ENCODE data around the gene FAM234B.

Gene FAM234B

DNA sequence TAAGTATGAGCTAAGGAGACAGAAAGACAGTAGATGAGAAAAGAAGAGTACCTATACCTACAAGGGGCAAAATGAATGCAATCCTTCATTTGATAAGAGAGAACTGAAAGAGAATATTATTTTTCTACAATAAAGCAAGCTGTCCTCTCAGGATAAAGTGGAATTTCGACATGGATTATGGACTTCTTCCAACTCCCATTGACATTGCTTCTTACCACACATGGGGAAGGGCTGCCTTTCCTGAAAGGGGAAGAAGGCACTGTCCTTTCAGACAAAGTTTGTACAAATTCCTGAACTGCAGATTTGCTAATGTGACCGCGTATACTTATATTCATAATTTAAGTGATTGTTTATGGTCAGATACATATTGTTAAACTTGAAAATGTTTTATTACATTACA is 39.8 kb upstream of the FAM234B start:
- TF ChIP-seq, protein P1, sequence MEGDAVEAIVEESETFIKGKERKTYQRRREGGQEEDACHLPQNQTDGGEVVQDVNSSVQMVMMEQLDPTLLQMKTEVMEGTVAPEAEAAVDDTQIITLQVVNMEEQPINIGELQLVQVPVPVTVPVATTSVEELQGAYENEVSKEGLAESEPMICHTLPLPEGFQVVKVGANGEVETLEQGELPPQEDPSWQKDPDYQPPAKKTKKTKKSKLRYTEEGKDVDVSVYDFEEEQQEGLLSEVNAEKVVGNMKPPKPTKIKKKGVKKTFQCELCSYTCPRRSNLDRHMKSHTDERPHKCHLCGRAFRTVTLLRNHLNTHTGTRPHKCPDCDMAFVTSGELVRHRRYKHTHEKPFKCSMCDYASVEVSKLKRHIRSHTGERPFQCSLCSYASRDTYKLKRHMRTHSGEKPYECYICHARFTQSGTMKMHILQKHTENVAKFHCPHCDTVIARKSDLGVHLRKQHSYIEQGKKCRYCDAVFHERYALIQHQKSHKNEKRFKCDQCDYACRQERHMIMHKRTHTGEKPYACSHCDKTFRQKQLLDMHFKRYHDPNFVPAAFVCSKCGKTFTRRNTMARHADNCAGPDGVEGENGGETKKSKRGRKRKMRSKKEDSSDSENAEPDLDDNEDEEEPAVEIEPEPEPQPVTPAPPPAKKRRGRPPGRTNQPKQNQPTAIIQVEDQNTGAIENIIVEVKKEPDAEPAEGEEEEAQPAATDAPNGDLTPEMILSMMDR (conservative IDR thresholded peaks at IDR 0.05; ENCODE audit: low read depth, low read length), result no peak
- H3K4me3 ChIP-seq (ENCODE audit: low read length), result no peak overlapping the region
- DNase-seq (ENCODE audit: low read depth), result no peak

DNA sequence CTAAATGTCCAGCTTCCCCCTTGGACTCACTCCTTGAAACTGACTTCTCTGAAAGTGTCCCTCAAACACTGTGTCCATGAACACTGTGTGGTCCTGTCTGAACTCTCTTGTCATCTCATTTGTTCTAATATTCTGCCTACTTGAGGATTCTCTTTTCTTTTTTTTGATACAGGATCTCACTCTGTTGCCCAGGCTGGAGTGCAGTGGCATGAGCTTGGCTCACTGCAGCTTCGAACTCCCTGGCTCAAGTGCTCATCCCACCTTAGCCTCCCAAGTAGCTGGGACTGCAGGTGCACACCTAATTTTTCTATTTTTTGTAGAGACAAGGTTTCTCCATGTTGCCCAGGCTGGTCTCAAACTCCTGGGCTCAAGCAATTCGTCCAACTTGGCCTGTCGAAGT is 39.2 kb upstream of the FAM234B start:
- H3K4me3 ChIP-seq (ENCODE audit: low read length), result no peak overlapping the region
- TF ChIP-seq, protein P1 (conservative IDR thresholded peaks at IDR 0.05; ENCODE audit: low read depth, low read length), result no peak
- DNase-seq (ENCODE audit: low read depth), result no peak

DNA sequence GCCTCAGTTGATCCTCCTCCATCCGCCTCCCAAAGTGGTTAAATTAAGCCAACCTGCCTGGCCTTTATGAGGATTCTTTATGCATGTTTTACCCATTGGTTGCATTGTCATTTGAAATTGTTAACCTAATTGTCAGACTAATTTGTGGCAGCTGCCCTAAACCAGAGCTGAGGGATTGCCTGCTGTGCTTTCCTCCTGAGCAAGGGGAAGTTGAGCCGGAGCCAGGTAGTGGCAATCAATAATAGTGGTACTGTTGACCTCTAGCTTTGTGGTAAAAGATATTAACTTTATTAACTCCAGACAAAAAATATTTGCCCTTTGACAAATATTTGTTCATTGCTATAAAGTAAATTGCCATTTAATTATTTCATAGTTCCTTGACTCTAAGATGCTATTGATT is 38.5 kb upstream of the FAM234B start:
- no peak for DNase-seq (ENCODE audit: low read depth)
- TF ChIP-seq, protein P1 (conservative IDR thresholded peaks at IDR 0.05; ENCODE audit: low read depth, low read length), result no peak
- H3K4me3 ChIP-seq (ENCODE audit: low read length), result no peak overlapping the region

DNA sequence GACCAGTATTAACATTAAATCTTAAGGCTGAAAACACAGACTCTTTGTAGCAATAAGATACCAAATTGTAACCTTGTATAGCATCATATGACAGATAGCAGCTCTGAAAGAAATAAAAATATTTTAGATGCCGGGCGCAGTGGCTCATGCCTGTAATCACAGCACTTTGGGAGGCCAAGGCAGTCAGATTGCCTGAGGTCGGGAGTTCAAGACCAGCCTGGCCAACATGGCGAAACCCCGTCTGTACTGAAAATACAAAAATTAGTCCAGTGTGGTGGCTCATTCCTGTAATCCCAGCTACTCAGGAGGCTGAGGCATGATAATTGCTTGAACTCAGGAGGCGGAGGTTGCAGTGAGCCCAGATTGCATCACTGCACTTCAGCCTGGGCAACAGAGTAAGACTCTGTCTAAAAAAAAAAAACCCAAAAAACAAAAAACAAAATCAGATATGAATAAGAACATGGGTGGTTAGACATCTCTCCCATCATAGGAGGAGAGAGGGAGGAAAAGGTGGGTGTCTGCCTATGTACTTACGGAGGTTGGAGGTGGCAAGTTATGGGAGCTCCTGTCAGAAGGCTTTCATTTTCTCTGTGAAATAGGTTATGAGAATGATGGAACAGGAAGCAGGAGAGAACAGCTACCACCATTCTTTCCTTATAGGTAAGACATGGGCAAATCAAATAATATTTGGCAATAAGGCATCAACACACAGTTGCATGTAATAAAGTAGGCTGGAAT is 36.5 kb upstream of the FAM234B start:
- no peak overlapping the region for H3K4me3 ChIP-seq (ENCODE audit: low read length)
- no peak for DNase-seq (ENCODE audit: low read depth)
- TF ChIP-seq, protein P1 (conservative IDR thresholded peaks at IDR 0.05; ENCODE audit: low read depth, low read length), result no peak

DNA sequence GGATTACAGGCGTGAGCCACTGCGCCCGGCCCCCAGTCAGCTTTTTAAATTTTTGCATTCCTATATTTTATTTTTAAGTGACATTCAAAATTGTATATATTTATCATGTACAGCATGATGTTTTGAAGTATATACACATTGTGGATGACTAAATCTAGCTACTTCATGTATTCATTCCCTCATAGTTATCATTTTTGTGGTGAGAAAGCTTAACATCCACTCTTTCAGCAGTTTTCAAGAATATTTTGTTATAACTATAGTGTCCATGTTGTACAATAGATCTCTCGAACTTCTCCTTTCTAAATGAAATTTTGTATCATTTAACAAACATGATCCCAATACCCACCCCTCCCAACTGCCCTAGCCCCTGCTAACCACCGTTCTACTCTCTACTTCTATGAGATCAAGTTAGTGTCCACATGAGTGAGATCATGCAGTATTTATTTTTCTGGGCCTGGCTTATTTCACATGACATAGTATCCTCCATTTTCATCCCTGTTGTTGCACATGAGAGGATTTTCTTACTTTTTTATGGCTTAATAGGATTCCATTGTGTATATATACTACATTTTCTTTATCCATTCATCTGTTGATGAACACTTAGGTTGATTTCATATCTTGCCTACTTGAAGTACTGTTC is 35.3 kb upstream of the FAM234B start:
- TF ChIP-seq, protein P1 (conservative IDR thresholded peaks at IDR 0.05; ENCODE audit: low read depth, low read length), result no peak
- no peak overlapping the region for H3K4me3 ChIP-seq (ENCODE audit: low read length)
- no peak for DNase-seq (ENCODE audit: low read depth)

DNA sequence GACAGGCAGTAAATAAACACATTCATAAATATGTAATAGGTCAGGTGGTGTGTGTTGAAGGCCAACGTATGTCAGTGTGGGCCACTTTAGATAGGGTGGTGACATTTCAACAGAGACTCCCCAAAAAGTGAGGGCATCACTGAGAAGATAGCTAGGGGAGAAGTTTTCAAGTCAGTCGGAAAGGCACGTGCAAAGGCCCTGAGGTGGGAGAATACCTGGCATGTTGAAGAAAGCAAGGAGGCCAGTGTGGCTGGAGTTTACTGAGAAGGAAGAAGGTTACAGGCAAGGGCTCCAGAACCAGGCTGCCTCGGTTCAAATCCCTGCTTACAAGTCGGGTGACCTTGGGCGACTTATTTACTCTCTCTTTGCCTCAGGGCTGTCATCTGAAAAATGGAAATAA is 33.1 kb upstream of the FAM234B start:
- no peak overlapping the region for H3K4me3 ChIP-seq (ENCODE audit: low read length)
- TF ChIP-seq, protein P1 (conservative IDR thresholded peaks at IDR 0.05; ENCODE audit: low read depth, low read length), result no peak
- DNase-seq (ENCODE audit: low read depth), result no peak

DNA sequence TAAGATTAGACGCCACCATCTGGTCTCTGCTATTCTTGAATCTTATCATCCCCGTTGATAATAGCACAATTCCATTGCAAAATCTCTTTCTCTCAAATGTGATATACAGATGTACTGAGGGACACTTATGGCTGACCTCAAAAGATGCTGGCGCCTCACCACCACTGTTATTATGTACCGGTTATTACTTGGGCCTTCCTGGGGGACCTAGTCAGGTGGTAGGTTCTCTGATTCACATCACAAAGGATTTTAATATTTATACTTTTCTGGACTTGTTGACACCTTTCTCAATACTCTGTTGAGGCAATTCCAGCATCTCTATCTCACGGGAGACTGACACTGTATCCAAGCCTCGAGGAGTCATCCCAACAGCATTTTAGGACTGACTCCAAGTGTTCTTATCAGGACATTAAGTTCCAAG is 21.3 kb upstream of the FAM234B start:
- DNase-seq (ENCODE audit: low read depth), result no peak
- TF ChIP-seq, protein P1 (conservative IDR thresholded peaks at IDR 0.05; ENCODE audit: low read depth, low read length), result no peak
- no peak overlapping the region for H3K4me3 ChIP-seq (ENCODE audit: low read length)

Measured in retinal pigment epithelial cell (primary cell).